HepG2 (cell line): ENCODE results near the gene KRTAP19-8. TPM values are rescaled to one million over a fixed set of nuclear protein-coding genes. Genes with fewer than 3 reads are reported as not detected.

Experiments
- ATAC-seq: fragments of 200-7000 bp; cut with Tn5 transposase; 3 replicates; pipeline ENCODE4 v1.9.1; 2020; ENCODE audit warnings: mild to moderate bottlenecking, moderate library complexity
- BruUV-seq: library from RNA; stranded (reverse); fragments of 400-500 nt; replicated peaks from 2 replicates; lab custom pipeline; 2021; lab: Mats Ljungman, UMichigan
- CTCF ChIA-PET: fragments of 300-600 bp; formaldehyde crosslinking; extraction: SDS; loops from one replicate; lab custom pipeline; 2021; ENCODE audit warnings: low total read pairs, inconsistent platforms, low intra/inter-chr PET ratio; lab: Yijun Ruan, JAX
- POLR2A ChIA-PET: fragments of 350-600 bp; sonication (Branson Sonifier 250); formaldehyde crosslinking; loops from one replicate; lab custom pipeline; 2020; ENCODE audit warnings: antibody characterized with exemption, inconsistent platforms; lab: Yijun Ruan, JAX
- DNase-seq: peaks from one replicate; pipeline ENCODE4 v3.0.0-alpha.2; 2015; ENCODE audit warnings: low spot score
- FAIRE-seq: peaks from 3 replicates; lab custom pipeline; 2011; peaks lifted over from hg19 to GRCh38; lab: Jason Lieb, UNC
- H2AFZ ChIP-seq: one replicate; pipeline ENCODE4 v1.6.1; 2011; ENCODE audit warnings: low read length, inconsistent platforms
- H3K27ac ChIP-seq: fragments of 300-600 bp; 3 replicates; pipeline ENCODE4 v1.8.0; 2011; ENCODE audit warnings: mixed run types, mild to moderate bottlenecking, mixed read lengths, low read length, inconsistent platforms; ENCODE audit not compliant: insufficient read depth; ENCODE audit errors: extremely low read length
- H3K27me3 ChIP-seq, 2 experiments: fragments of 200-600 bp in 1 of 2; 2 replicates in 1 of 2; 3 replicates in 1 of 2; pipeline versions ENCODE4 v1.6.0 to v1.8.0; 2011; ENCODE audit warnings: low read length in 2 of 2, mild to moderate bottlenecking in 2 of 2, moderate library complexity in 2 of 2, inconsistent platforms in 1 of 2; ENCODE audit not compliant: insufficient read depth in 2 of 2, control insufficient read depth in 1 of 2
- H3K36me3 ChIP-seq, 2 experiments: fragments of 200-600 bp in 1 of 2; replicated peaks in 1 of 2; 2 replicates in 1 of 2; 3 replicates in 1 of 2; pipeline versions ENCODE4 v1.5.1 to v1.8.0; 2011; ENCODE audit warnings: low read length in 2 of 2, inconsistent platforms in 1 of 2; ENCODE audit not compliant: insufficient read depth in 2 of 2, control insufficient read depth in 1 of 2
- H3K4me1 ChIP-seq: 2 replicates; pipeline ENCODE4 v1.5.1; 2012; ENCODE audit warnings: low read length, inconsistent platforms; ENCODE audit not compliant: insufficient read depth
- H3K4me2 ChIP-seq: 2 replicates; pipeline ENCODE4 v1.6.0; 2011; ENCODE audit warnings: low read depth, low read length, inconsistent platforms
- H3K4me3 ChIP-seq, 3 experiments: fragments of 200-600 bp in 1 of 3; sonication (generic), shearing (Covaris generic) in 1 of 3; replicated peaks in 1 of 3; 2 replicates each; pipeline ENCODE4 v1.5.1; 2011 to 2016; ENCODE audit warnings: low read length in 3 of 3, inconsistent platforms in 2 of 3, low read depth in 2 of 3, mild to moderate bottlenecking in 2 of 3, control low read depth in 1 of 3, mixed read lengths in 1 of 3; ENCODE audit not compliant: insufficient read depth in 1 of 3
- H3K79me2 ChIP-seq: one replicate; pipeline ENCODE4 v1.6.1; 2011; ENCODE audit warnings: low read length, inconsistent platforms; ENCODE audit not compliant: insufficient read depth
- H3K9ac ChIP-seq: 2 replicates; pipeline ENCODE4 v1.6.0; 2011; ENCODE audit warnings: mild to moderate bottlenecking, low read depth, low read length, inconsistent platforms; ENCODE audit not compliant: insufficient read depth
- H3K9me3 ChIP-seq: 2 replicates; pipeline ENCODE4 v1.5.1; 2012; ENCODE audit warnings: mild to moderate bottlenecking, low read length
- H4K20me1 ChIP-seq: 2 replicates; pipeline ENCODE4 v1.6.0; 2011; ENCODE audit warnings: inconsistent platforms, mild to moderate bottlenecking, low read length, moderate library complexity; ENCODE audit not compliant: insufficient read depth
- AHR ChIP-seq: IDR thresholded peaks from 2 replicates; pipeline ENCODE4 v1.6.1; 2018; ENCODE audit warnings: missing genetic modification reagents, missing compliant biosample characterization
- DR1 ChIP-seq: sonication (generic); formaldehyde crosslinking; IDR thresholded peaks from 2 replicates; pipeline ENCODE4 v1.8.0; 2021; ENCODE audit warnings: mild to moderate bottlenecking, missing genetic modification reagents, inconsistent platforms
- FOXM1 ChIP-seq: sonication (generic); formaldehyde crosslinking; IDR thresholded peaks from 2 replicates; pipeline ENCODE4 v1.5.0; 2020; ENCODE audit warnings: missing genetic modification reagents
- GTF3A ChIP-seq: sonication (generic); formaldehyde crosslinking; conservative IDR thresholded peaks from 2 replicates; pipeline ENCODE4 v1.4.0; 2020; ENCODE audit warnings: mild to moderate bottlenecking, missing genetic modification reagents
- HNRNPH1 ChIP-seq: fragments of 200-400 bp; formaldehyde crosslinking; optimal IDR thresholded peaks from 2 replicates; pipeline ENCODE3; 2017; ENCODE audit warnings: mild to moderate bottlenecking, low read depth, low read length
- MAFF ChIP-seq: IDR thresholded peaks from 2 replicates; pipeline ENCODE4 v1.6.1; 2011; ENCODE audit warnings: low read depth, low read length, improper control_type of control experiment
- MED13 ChIP-seq: sonication (generic); formaldehyde crosslinking; IDR thresholded peaks from 2 replicates; pipeline ENCODE4 v1.5.0; 2020; ENCODE audit warnings: missing genetic modification reagents
- NFE2L2 ChIP-seq: fragments of 150-350 bp; IDR thresholded peaks from 2 replicates; pipeline ENCODE4 v1.6.1; 2014; ENCODE audit warnings: low read length
- POLR2AphosphoS2 ChIP-seq: IDR thresholded peaks from 2 replicates; pipeline ENCODE4 v1.6.1; 2011; ENCODE audit warnings: low read depth, low read length, improper control_type of control experiment
- SIN3B ChIP-seq: fragments of 150-350 bp; IDR thresholded peaks from 2 replicates; pipeline ENCODE4 v1.6.1; 2014; ENCODE audit warnings: low read length
- ZBTB3 ChIP-seq: sonication (generic); formaldehyde crosslinking; IDR thresholded peaks from 2 replicates; pipeline ENCODE4 v1.4.0; 2020; ENCODE audit warnings: low read depth, mild to moderate bottlenecking, moderate library complexity, missing genetic modification reagents, borderline replicate concordance
- ZNF557 ChIP-seq: sonication (generic); formaldehyde crosslinking; IDR thresholded peaks from 2 replicates; pipeline ENCODE4 v1.4.0; 2020; ENCODE audit warnings: missing genetic modification reagents
- ZNF605 ChIP-seq: sonication (generic); formaldehyde crosslinking; IDR thresholded peaks from 2 replicates; pipeline ENCODE4 v1.8.0; 2022; ENCODE audit warnings: mild to moderate bottlenecking, missing genetic modification reagents
- ZNF672 ChIP-seq: sonication (generic); formaldehyde crosslinking; IDR thresholded peaks from 2 replicates; pipeline ENCODE4 v1.8.1; 2022; ENCODE audit warnings: missing genetic modification reagents
- ZNF749 ChIP-seq: sonication (generic); formaldehyde crosslinking; IDR thresholded peaks from 2 replicates; pipeline ENCODE4 v1.8.0; 2022; ENCODE audit warnings: mild to moderate bottlenecking, missing genetic modification reagents, moderate library complexity, borderline replicate concordance
- WGBS: methylation state at CpG from one replicate; pipeline ENCODE4 v1.1.6; 2017; ENCODE audit warnings: low lambda C conversion rate; 5-methylcytosine and 5-hydroxymethylcytosine counted together
- in situ Hi-C: cut with HindIII; loops from 2 replicates; pipeline ENCODE4 v1.10.0; 2017; ENCODE audit warnings: low pct_unique_long_range_greater_than_20kb; ENCODE audit not compliant: extremely low pct_ligation_motif_present
- intact Hi-C: fragments of 100-400 bp; cut with micrococcal nuclease; formaldehyde crosslinking; loops from one replicate; pipeline ENCODE4 v1.10.0; 2022; ENCODE audit not compliant: unreplicated experiment
- polyA plus RNA-seq, 8 experiments: library from polyadenylated mRNA; depleted of rRNA in 3 of 8; stranded (reverse) in 7 of 8; unstranded in 1 of 8; fragments of >200 nt; fragmentation: Illumina TruSeq in 4 of 8; extraction: Trizol in 4 of 8; gene quantifications; 2 replicates each; pipeline versions ENCODE4 v1.2.1 to v1.2.3, GENCODE V29; 2011 to 2016; ENCODE audit warnings: low read depth in 4 of 8, missing spikeins in 1 of 8, mixed read lengths in 1 of 8; ENCODE audit not compliant: insufficient read depth in 1 of 8
- total RNA-seq, 5 experiments: library from RNA; depleted of rRNA; stranded (reverse); fragments of >200 nt; fragmentation: Illumina TruSeq; extraction: Trizol; gene quantifications; 2 replicates each; pipeline ENCODE4 v1.2.3, GENCODE V29; 2016; ENCODE audit warnings: low read depth in 1 of 5
- TF ChIP-seq, protein P1 (sequence below): sonication (generic); formaldehyde crosslinking; IDR thresholded peaks from 2 replicates; pipeline ENCODE4 v1.5.0; 2020; ENCODE audit warnings: missing genetic modification reagents
- TF ChIP-seq, protein P2 (sequence below): sonication (generic); formaldehyde crosslinking; IDR thresholded peaks from 2 replicates; pipeline ENCODE4 v1.5.1; 2020; ENCODE audit warnings: missing genetic modification reagents, mild to moderate bottlenecking, borderline replicate concordance
- TF ChIP-seq, protein P3 (sequence below): sonication (generic); formaldehyde crosslinking; IDR thresholded peaks from 2 replicates; pipeline ENCODE4 v1.5.0; 2020; ENCODE audit warnings: mild to moderate bottlenecking, low read depth, missing genetic modification reagents, borderline replicate concordance

KRTAP19-8 gene
- total and polyA plus RNA-seq, 2 of the 13 experiments (the other 11 are each of a cell fraction or from before 2014, with no cell fraction given): not detected

DNA sequence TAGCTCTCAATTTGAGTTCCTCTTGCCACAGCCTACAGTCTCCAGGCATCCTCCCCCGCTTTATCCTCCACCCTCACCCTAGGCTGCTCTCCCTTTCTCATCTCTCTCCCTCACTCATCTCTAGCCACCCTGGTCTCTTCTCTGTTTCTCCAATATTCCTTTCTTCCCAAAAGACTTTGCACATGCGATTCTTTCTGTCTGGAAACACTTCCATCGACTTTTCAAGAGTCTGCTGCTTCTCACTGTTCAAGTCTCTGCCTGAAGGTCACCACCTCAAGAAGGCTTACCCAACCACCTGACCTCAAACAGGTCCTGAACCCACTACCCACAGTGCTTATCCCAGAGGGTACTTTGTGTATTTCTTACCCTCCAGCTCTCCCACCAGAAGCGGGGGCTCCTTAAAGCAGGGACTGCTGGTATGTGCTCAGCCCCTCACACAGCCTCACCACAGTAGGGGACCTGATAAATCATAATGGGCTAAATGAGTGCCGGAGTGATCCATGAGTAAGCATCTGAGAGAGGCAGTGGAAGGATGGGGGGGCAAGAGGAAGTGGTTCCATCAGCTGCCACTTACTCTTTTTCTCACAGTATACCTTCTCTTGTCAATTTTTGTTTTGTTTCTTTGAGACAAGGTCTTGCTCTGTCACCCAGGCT lies 14.3 kb upstream of the KRTAP19-8 start:
- in situ Hi-C loops: no loop called here

More for the DNA sequence above, 14.3 kb upstream of the KRTAP19-8 start:
- FAIRE-seq: no peak
- POLR2A ChIA-PET: no interaction called here
- no peak overlapping the region for H3K4me3 ChIP-seq
- H3K4me2 ChIP-seq: no peak overlapping the region
- H3K4me1 ChIP-seq: no peaks in the 10 kb centered on the region
- intact Hi-C loops: no loop called here
- H3K9ac ChIP-seq: no peak overlapping the region
- 21% methylated on average over 5 of the region's 5 CpGs for WGBS
- H3K79me2 ChIP-seq: no peaks in the 10 kb centered on the region
- no peak overlapping the region for H2AFZ ChIP-seq
- H3K9me3 ChIP-seq: peaks cover 80% of the 10 kb centered on the region
- ATAC-seq: no peak
- no peak overlapping the region for H3K27ac ChIP-seq
- H3K27me3 ChIP-seq: no peaks in the 10 kb centered on the region
- H3K36me3 ChIP-seq: no peaks in the 10 kb centered on the region
- no TSS peak for BruUV-seq
- CTCF ChIA-PET: no interaction called here
- no peaks in the 10 kb centered on the region for H4K20me1 ChIP-seq
- no peak for DNase-seq
- TF ChIP-seq NFE2L2 (no peak), ZNF672 (CRISPR knock-in tag) (no peak), ZNF557 (CRISPR knock-in tag) (no peak), GTF3A (no peak), ZNF605 (CRISPR knock-in tag) (no peak), HNRNPH1 (no peak), DR1 (CRISPR knock-in tag) (no peak), FOXM1 (CRISPR knock-in tag) (no peak), MED13 (CRISPR knock-in tag) (no peak), SIN3B (no peak), POLR2AphosphoS2 (no peak), ZBTB3 (CRISPR knock-in tag) (no peak), ZNF749 (CRISPR knock-in tag) (no peak), MAFF (no peak), AHR (CRISPR knock-in tag) (no peak)
- TF ChIP-seq, protein P1, sequence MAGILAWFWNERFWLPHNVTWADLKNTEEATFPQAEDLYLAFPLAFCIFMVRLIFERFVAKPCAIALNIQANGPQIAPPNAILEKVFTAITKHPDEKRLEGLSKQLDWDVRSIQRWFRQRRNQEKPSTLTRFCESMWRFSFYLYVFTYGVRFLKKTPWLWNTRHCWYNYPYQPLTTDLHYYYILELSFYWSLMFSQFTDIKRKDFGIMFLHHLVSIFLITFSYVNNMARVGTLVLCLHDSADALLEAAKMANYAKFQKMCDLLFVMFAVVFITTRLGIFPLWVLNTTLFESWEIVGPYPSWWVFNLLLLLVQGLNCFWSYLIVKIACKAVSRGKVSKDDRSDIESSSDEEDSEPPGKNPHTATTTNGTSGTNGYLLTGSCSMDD (CRISPR knock-in tag): no peak
- TF ChIP-seq, protein P2, sequence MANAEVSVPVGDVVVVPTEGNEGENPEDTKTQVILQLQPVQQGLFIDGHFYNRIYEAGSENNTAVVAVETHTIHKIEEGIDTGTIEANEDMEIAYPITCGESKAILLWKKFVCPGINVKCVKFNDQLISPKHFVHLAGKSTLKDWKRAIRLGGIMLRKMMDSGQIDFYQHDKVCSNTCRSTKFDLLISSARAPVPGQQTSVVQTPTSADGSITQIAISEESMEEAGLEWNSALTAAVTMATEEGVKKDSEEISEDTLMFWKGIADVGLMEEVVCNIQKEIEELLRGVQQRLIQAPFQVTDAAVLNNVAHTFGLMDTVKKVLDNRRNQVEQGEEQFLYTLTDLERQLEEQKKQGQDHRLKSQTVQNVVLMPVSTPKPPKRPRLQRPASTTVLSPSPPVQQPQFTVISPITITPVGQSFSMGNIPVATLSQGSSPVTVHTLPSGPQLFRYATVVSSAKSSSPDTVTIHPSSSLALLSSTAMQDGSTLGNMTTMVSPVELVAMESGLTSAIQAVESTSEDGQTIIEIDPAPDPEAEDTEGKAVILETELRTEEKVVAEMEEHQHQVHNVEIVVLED (CRISPR knock-in tag): no peak
- TF ChIP-seq, protein P3, sequence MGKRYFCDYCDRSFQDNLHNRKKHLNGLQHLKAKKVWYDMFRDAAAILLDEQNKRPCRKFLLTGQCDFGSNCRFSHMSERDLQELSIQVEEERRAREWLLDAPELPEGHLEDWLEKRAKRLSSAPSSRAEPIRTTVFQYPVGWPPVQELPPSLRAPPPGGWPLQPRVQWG (CRISPR knock-in tag): no peak
- TF ChIP-seq, all 625 proteins: peak for 0
